HG03439 (cell line): Measurements from ENCODE around the gene CNTNAP2.
"Not testable (repeated sequence)": the region's sequence is repeated elsewhere in the genome, so short reads cannot be mapped to it uniquely, and the experiment has no call there.

Source experiments
- ATAC-seq: cut with Tn5 transposase; IDR thresholded peaks from one replicate; pipeline ENCODE4 v1.9.1; 2021; ENCODE audit warnings: mild to moderate bottlenecking, moderate library complexity; ENCODE audit not compliant: unreplicated experiment

The CNTNAP2 gene

DNA sequence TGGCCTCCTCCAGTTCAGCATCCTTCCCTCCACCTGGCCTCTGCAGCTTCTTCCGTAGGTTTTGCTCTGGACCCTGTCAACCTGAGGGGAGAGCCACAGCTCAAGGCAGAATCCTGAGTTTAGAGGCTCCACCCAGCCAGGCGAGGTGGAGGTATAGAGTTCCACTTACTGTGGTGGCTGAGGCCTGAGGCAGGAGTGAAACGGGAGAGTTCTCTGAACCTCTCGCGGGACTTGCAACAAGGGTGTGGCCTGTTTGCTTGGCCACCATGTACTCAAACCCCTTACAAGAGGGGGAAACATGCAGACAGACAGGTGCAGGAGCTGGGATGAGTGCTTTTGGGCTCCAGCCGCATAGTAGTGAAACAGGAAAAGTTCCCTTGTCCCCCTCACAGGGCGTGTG, 2320.0 kb downstream of the CNTNAP2 start:
- ATAC-seq, result no peak

DNA sequence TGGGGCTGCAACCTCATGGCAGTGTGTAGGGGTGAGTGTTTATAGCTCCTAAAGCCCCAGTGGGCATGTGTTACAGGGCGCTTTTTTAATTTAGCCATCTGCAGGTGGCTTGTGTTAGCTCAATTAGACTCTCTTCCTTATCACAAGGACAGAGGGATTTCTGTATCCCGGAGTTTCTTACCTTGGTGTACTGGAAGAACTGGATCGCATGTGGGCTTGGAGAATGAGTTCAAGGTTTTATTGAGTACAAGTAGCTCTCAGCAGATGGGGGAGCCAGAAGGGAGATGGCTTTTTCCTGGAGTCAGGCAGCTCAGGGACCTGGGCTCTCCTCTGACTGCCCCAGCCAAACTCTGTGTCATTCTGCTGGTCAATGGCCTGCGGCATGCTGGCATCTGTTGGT, 2320.4 kb downstream of the CNTNAP2 start:
- ATAC-seq, result no peak

DNA sequence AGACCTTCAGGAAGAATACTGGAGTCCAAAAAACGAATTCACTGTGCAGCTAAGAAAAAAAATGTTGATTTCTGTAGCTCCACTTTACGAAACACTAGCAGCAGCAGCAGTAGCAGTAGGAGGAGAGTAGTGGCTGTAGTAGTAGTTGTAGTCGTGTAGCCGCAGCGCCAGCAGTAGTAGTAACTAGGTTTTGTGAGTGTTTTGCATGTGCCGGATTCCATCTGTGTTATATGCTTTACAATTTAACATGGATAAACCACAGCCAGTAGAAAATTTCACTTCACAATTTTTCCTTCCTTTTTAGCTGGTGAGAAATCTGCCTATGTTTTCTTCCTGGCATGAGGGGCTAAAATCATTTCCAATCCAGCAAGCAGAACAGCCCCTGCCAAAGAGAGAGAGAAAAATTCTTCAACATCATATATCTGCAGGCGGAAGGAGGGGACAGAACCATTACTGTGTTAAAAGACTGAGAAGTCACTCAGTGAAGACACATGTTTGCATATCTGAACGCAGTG, 2325.6 kb downstream of the CNTNAP2 start:
- ATAC-seq, result no peak

DNA sequence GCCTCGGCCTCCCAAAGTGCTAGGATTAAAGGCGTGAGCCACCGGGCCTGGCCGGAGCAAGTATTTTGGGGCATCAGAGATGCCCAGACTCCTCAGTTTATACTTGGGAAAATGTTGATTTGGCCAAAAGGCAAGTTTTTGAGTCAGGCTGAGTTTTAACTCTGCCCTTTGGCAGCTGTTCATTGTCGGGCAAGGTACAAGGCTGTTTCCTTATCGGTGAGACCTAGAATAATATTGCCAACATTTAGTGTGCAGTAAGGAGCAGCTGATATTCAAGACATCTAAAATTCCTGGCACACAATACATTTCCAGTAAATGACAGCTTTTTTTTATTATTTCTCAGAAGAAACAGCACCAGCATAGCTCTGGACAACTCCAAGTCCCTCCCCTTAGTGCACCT, 2326.3 kb downstream of the CNTNAP2 start:
- ATAC-seq, result no peak

DNA sequence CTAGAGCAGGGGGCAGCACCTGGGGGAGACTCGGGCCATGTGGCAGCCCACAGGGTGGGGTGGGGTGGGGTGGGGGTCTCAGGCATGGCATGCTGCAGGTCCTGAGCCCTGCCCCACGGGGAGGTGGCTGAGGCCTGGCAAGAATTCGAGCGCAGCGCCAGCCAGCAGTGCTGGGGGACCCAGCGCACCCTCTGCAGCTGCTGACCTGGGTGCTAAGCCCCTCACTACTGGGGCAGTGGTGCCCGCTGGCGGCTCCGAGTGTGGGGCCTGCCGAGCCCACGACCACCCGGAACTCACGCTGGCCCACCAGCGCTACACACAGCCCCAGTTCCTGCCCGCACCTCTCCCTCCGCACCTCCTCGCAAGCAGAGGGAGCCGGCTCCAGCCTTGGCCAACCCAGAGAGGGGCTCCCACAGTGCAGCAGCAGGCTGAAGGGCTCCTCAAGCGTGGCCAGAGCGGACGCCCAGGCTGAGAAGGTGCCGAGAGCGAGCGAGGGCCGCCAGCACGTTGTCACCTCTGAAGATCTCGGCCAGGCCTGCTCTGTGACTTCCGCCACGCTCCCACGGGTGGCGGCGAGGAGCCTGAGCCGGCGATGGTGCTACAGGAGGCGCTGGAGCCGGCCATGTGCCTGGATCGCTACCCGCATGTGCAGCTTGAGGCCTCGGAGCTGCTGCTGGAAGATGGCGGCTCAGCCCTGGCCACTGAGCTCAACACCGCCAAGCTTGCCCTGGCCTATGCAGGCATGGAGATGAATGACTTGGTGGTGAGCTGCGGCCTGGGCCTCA, 2328.9 kb downstream of the CNTNAP2 start:
- no peak for ATAC-seq

DNA sequence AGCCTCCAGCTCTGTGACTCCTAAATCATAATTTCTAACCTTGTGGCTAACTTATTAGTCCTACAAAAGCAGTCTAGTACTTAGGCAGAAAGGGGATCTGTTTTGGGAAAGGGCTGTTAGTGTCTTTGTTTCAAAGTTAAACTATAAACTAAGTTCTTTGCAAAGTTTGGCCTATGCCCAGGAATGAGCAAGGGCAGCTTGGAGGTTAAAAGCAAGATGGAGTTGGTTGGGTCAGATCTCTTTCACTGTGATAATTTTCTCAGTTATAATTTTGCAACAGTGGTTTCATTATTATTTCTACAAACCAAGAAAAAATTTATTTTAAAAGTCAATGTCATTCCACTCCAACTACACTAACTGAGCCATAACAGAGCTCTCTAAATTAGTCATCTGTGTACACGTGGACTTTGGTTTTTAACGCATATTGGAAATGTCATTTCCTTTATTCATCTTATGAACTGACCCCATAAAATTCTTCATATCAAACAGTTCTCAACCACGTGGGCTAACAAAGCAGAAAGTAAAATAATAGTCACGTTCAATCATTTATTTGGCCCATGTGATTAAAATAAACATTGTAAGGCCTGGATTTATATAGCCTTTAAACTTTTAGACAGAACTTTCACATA, 2330.7 kb downstream of the CNTNAP2 start:
- peak; percentile 83 for ATAC-seq

DNA sequence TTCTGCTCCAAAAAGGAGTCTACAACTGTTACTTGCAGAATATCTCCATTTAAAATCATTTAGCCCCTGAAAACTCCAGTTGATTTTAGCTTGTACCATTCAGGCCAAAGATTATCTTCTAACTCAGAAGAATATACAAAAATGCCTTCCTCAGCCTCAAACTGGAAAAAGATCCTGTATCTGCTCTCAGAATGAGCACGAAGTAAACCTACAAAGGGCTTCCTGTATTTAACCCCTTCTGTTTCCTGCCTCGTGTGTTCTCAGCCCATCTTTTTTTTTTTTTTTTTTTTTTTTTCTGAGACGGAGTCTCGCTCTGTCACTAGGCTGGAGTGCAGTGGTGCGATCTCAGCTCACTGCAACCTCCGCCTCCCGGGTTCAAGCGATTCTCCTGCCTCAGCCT, 2334.9 kb downstream of the CNTNAP2 start:
- not testable (repeated sequence) for ATAC-seq

DNA sequence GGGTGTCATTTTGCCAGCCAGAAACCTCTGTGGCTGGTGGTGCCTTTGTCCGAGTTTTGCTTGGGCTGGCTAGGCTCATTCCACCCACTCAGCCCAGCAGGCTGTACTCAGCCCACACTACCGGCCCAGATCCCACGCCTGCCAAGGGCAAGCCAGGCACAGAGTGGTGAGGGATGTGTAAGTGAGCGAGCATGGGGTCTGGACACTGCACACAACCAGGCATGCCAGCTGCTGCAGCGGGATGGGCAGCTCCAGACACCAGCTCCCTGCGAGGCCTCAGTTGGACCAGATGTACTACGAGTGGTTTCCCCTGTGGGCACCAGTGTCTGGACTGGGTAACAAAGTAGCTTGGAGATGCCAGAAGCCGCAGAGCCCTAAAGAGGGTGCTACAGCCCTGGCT, 2339.8 kb downstream of the CNTNAP2 start:
- no peak for ATAC-seq

DNA sequence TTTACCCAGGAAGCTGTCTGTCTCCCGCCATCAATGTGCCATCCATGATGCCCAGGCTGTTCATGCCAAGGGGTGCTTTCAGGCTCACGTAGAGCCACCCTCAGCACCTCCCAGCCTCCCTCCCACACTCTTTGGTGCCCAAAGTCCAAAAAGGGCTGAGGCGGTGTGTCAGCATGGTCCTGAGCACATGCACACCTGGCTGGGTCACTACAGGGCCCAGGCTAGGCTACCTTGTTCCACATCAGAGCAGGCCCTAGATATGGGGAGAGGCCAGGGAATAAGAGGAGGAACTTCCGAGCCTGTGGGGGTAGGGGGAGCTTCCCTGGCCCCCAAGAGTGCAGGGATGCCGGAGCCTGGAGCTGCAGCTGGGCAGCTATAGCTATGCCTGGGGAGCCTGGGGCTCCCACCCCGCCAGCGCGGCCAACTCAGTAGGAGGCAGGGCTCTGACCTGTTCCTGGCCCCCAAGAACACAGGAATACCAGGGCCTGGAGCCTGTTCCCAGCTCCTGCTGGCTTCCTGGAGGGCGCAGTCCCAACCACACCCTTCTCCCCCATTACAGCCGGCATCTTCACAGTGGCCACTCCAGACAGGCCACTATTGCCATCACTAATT, 2340.8 kb downstream of the CNTNAP2 start:
- no peak for ATAC-seq

DNA sequence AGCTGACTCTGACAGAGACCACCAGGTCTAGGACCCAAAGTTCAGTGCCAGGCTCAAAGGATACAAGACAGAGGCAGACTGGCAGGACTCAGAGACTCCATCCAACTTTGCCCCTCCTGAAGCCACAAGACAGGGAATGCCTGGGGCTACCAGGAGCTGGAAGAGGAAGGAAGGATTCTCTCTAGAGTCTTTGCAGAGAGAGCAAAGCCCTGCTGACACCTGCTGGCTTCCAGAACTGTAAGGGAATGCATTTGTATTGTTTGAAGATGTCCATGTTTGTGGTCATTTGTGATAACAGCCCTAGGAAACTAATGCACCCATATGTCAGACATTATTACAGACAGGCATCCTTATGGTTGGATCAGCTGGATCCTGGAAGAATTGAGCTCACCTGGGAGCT, 2341.7 kb downstream of the CNTNAP2 start:
- no peak for ATAC-seq

DNA sequence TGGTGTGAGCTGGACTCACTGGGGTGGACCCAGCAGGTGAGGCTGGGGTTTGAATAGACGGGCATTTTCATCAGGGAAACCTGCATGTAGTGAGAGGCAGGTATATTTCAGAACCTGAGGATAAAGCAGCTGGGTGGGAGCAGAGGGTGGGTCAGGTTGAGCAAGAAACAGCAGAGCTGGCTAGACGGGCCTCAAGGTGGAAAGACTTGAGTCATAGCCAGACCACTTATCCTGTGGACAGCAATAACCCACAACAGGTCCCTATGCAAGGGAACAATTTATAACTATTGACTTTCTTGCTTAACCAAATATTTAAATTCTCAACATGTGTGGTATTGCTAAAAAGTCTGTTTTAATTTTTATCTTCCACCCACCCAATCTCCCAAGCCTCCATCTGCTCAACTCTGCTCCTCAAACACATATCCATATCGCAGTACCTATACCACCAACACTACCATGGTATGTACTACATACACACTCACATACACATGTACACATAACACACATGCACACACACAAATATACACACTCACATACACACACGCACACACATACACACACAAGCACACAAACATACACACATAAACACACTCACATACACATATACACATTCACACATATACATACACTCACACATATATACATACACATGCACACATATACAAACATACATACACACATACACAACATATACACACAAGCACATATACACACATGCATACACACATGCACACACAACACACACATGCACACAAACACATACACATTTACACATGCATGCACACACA, 2345.0 kb downstream of the CNTNAP2 start:
- no peak for ATAC-seq

DNA sequence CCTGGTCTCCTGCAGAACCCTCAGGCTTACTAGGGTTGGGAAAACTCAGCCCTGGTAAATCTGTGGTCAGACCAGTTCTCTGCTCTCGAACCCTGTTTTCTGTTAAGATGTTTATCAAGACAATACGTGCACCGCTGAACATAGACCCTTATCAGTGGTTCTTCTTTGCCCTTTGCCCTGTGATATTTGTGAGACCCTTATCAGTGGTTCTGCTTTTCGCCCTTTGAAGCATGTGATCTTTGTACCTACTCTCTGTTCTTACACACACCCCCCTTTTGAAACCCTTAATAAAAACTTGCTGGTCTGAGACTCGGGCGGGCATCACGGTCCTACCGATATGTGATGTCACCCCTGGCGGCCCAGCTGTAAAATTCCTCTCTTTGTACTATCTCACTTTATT, 2346.2 kb downstream of the CNTNAP2 start:
- ATAC-seq, result not testable (repeated sequence)

DNA sequence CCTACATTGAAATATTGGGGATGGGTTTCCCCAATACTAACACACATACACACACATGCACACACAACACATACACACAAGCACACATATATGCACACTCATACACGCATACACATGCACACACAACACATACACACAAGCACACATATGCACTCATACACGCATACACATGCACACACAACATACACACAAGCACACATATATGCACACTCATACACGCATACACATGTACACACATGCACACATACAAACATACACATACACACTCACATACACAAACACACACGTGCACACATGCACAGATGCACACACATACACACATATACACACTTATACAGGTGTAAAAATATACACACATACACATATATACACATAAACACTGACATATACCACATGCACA, 2346.6 kb downstream of the CNTNAP2 start:
- ATAC-seq, result no peak

DNA sequence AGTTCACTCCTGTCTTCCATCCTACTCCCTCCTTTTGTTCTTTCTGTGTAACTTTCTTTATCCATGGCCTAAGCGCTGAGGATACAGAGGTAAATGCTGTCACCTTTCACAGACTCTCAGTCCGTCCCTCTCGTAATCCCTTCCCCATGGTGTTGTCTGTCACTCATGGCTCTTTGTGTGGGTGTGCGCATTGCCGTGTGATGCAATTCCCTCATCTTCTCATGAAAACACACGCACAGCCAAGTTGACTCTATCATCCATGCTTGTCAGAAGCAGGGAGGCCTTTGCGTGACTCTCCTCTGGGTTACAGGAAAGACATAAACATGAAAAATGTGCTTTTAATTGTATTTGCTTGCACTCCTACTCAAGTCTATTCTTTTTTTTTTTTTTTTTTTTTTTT, 2348.3 kb downstream of the CNTNAP2 start:
- no peak for ATAC-seq

DNA sequence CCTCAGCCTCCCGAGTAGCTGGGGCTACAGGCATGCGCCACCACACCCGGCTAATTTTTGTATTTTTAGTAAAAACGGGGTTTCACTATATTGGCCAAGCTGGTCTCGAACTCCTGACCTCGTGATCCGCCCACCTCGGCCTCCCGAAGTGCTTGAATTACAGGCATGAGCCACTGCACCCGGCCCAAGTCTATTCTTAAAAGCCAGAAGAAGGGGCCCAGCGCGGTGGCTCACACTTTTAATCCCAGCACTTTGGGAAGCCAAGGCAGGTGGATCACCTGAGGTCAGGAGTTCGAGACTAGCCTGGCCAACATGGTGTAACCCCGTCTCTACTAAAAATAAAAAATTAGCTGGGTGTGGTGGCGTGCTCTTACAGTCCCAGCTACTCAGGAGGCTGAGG, 2348.8 kb downstream of the CNTNAP2 start:
- not testable (repeated sequence) for ATAC-seq

DNA sequence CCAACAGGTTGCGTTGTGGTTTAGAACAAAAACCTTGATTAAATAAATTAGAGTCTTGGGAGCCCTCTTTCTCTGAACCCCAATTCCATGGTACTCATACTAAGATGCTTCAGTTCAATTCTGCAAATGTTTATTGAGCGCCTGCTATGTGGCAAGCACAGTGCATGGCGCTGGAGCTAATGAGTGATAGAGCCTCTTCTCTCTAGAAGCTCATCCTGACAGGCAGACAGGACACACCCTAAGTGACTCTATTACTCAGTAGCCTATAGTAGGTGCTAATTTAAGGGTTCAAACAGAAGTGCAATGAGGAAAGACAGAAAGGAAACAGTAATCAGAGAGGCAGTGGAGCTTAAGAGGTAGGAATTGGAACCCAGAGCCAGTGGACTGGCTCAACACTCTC, 2349.5 kb downstream of the CNTNAP2 start:
- ATAC-seq, result no peak

DNA sequence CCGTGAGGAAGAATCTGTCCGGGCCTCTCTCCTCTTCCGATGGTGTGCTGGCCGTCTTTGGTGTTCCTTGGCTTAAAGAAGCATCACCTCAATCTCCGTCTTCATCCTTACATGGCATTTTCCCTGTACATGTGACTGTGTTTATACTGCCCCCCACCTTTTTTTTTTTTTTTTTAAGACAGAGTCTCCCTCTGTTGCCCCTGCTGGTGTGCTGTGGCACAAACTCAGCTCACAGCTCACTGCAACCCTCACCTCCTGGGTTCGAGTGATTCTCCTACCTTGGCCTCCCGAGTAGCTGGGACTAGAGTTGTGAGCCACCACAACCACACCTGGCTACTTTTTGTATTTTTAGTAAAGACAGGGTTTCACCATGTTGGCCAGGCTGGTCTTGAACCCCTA, 2352.1 kb downstream of the CNTNAP2 start:
- ATAC-seq, result no peak
